Uterus (tissue), 2 donors: ENCODE results near the gene UNC13A.

ENCODE experiments used
- CTCF ChIP-seq, 4 experiments: fragments of 200-600 bp in 2 of 4; fragments of 450-650 bp in 2 of 4; sonication (generic) in 2 of 4; IDR thresholded peaks; one replicate each; pipeline ENCODE4 v1.5.1; 2016 to 2019; ENCODE audit warnings: antibody characterized with exemption in 4 of 4, mild to moderate bottlenecking in 2 of 4, moderate library complexity in 1 of 4
- POLR2A ChIP-seq, 2 donors: fragments of 450-650 bp; IDR thresholded peaks; one replicate each; pipeline ENCODE4 v1.6.1; 2016; ENCODE audit warnings: antibody characterized with exemption in 2 of 2, mild to moderate bottlenecking in 1 of 2, moderate library complexity in 1 of 2

DNA sequence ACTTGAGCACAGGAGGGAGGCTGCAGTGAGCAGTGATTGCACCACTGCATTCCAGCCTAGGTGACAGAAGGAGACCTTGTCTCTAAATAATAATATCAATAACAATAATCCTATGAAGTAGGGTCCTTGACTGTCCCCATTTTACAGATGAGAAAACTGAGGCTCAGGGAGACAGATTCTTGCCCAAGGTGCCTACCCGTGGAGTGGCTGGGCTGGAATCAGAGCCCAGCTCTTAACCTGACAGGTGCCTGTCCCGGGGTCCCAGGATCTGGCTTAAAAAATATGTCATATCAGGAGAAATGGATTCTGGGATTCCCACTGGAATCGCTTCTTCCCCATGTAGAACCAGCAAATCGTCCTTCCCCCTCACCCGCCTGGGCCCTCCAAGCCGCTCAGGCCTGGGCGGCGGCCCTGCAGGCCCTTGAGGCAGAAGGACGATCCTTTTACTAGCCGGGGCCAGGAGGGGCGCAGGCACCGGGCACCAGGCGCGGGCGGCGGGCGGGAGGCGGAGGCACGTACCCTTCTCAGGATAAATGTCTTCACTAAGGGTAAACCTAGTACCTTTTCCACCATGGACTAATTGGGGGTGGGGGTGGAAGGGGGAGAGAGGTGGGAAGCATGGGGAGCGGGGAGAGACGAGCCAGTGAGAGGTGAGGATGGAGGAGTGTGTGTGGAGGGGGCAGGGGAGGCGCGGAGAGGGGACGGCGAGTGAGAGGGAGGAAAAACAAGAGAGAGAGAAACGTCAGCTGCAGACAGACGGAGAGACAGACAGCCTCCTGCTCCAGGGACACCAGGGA, 72.1 kb downstream of the UNC13A start:
- TF ChIP-seq POLR2A (IDR thresholded peaks at IDR 0.05) (no peak), CTCF (IDR thresholded peaks at IDR 0.05) (no peak)
